ENCODE data around the gene MKNK2. TPM values are rescaled to one million over a fixed set of nuclear protein-coding genes. Genes with fewer than 3 reads are reported as not detected.

Gene MKNK2
- total RNA-seq, 2 donors from 2014 or later, result 242 to 319 TPM

Other genes starting within 250 kb of the MKNK2 start
- under 1 TPM; 0.52 to 0.84 TPM for gene ATP8B3, start 239.0 kb downstream of the MKNK2 start, total RNA-seq
- gene REXO1, start 202.8 kb downstream of the MKNK2 start, total RNA-seq, result 10 to 100 TPM; 41.9 to 43.0 TPM
- 10 to 100 TPM; 30.6 to 35.9 TPM for gene KLF16, start 187.7 kb downstream of the MKNK2 start, total RNA-seq
- 10 to 100 TPM; 61.5 to 63.5 TPM for gene ABHD17A, start 165.7 kb downstream of the MKNK2 start, total RNA-seq
- 10 to 100 TPM; 19.1 to 29.1 TPM for gene ADAT3, start 145.8 kb downstream of the MKNK2 start, total RNA-seq
- gene SCAMP4, start 145.8 kb downstream of the MKNK2 start, total RNA-seq, result 10 to 100 TPM; 56.3 to 76.5 TPM
- gene CSNK1G2, start 110.1 kb downstream of the MKNK2 start, total RNA-seq, result 10 to 100 TPM; 51.4 to 74.1 TPM
- gene BTBD2, start 35.5 kb downstream of the MKNK2 start, total RNA-seq, result 10 to 100 TPM; 73.1 to 73.7 TPM
- gene MOB3A, start 45.1 kb upstream of the MKNK2 start, total RNA-seq, result 10 to 100 TPM; 37.9 to 48.4 TPM
- 1 to 10 TPM; 2.1 to 2.3 TPM for gene IZUMO4, start 45.7 kb upstream of the MKNK2 start, total RNA-seq
- 100 to 1,000 TPM in 1 of 2 donors, 10 to 100 TPM in 1; 99.4 to 123 TPM for gene AP3D1, start 100.3 kb upstream of the MKNK2 start, total RNA-seq
- gene DOT1L, start 112.7 kb upstream of the MKNK2 start, total RNA-seq, result 10 to 100 TPM; 37.6 to 41.6 TPM
- gene PLEKHJ1, start 185.1 kb upstream of the MKNK2 start, total RNA-seq, result 100 to 1,000 TPM; 198 to 213 TPM
- 10 to 100 TPM; 60.3 to 62.7 TPM for gene SF3A2, start 185.6 kb upstream of the MKNK2 start, total RNA-seq
- gene AMH, start 198.1 kb upstream of the MKNK2 start, total RNA-seq, result 1 to 10 TPM; 1.6 to 1.7 TPM
- 1 to 10 TPM in 1 of 2 donors, under 1 TPM in 1; 0.55 to 2.6 TPM for gene JSRP1, start 205.2 kb upstream of the MKNK2 start, total RNA-seq
- under 1 TPM; 0.15 to 0.78 TPM for gene PEAK3, start 230.9 kb upstream of the MKNK2 start, total RNA-seq

Measured in left colon (tissue), 2 donors.